ENCODE data around the gene GRID1.

The GRID1 gene

GRCh38 chr10:86062198-86062550 is 304.4 kb downstream of the GRID1 start:
- Histone ChIP-seq H3K27me3 (ENCODE audit: insufficient read depth, low read length) (no peaks in the 10 kb centered on the region), H3K36me3 (ENCODE audit: insufficient read depth, low read depth, low read length) (no peaks in the 10 kb centered on the region), H3K9ac (ENCODE audit: low read depth, low read length) (no peak overlapping the region), H3K4me1 (ENCODE audit: insufficient read depth, low read length) (no peaks in the 10 kb centered on the region), H3K4me3 (ENCODE audit: low read length) (no peak overlapping the region), H3K9me3 (ENCODE audit: insufficient read depth, low read depth, low read length) (no peaks in the 10 kb centered on the region), H3K27ac (ENCODE audit: low read length) (no peak overlapping the region)

GRCh38 chr10:86061278-86062197 is 305.1 kb downstream of the GRID1 start:
- Histone ChIP-seq H3K27me3 (ENCODE audit: insufficient read depth, low read length) (no peaks in the 10 kb centered on the region), H3K27ac (ENCODE audit: low read length) (no peak overlapping the region), H3K9me3 (ENCODE audit: insufficient read depth, low read depth, low read length) (no peaks in the 10 kb centered on the region), H3K4me3 (ENCODE audit: low read length) (no peak overlapping the region), H3K4me1 (ENCODE audit: insufficient read depth, low read length) (no peaks in the 10 kb centered on the region), H3K9ac (ENCODE audit: low read depth, low read length) (no peak overlapping the region), H3K36me3 (ENCODE audit: insufficient read depth, low read depth, low read length) (no peaks in the 10 kb centered on the region)

- no peak overlapping the region for H3K27ac ChIP-seq (ENCODE audit: low read length)
- no peaks in the 10 kb centered on the region for H3K9me3 ChIP-seq (ENCODE audit: insufficient read depth, low read depth, low read length)
- H3K27me3 ChIP-seq (ENCODE audit: insufficient read depth, low read length): no peaks in the 10 kb centered on the region
- no peaks in the 10 kb centered on the region for H3K4me1 ChIP-seq (ENCODE audit: insufficient read depth, low read length)
- no peak overlapping the region for H3K9ac ChIP-seq (ENCODE audit: low read depth, low read length)
- no peak overlapping the region for H3K4me3 ChIP-seq (ENCODE audit: low read length)
- no peaks in the 10 kb centered on the region for H3K36me3 ChIP-seq (ENCODE audit: insufficient read depth, low read depth, low read length)
Observed at GRCh38 chr10:86060386-86061277, 306.0 kb downstream of the GRID1 start.

- Histone ChIP-seq H3K9ac (ENCODE audit: low read depth, low read length) (no peak overlapping the region), H3K27me3 (ENCODE audit: insufficient read depth, low read length) (no peaks in the 10 kb centered on the region), H3K36me3 (ENCODE audit: insufficient read depth, low read depth, low read length) (no peaks in the 10 kb centered on the region), H3K4me3 (ENCODE audit: low read length) (no peak overlapping the region), H3K9me3 (ENCODE audit: insufficient read depth, low read depth, low read length) (no peaks in the 10 kb centered on the region), H3K4me1 (ENCODE audit: insufficient read depth, low read length) (no peaks in the 10 kb centered on the region), H3K27ac (ENCODE audit: low read length) (no peak overlapping the region)
Observed at GRCh38 chr10:86059892-86060291, 306.7 kb downstream of the GRID1 start.

- Histone ChIP-seq H3K4me3 (ENCODE audit: low read length) (no peak overlapping the region), H3K27me3 (ENCODE audit: insufficient read depth, low read length) (no peaks in the 10 kb centered on the region), H3K36me3 (ENCODE audit: insufficient read depth, low read depth, low read length) (no peaks in the 10 kb centered on the region), H3K9me3 (ENCODE audit: insufficient read depth, low read depth, low read length) (no peaks in the 10 kb centered on the region), H3K27ac (ENCODE audit: low read length) (no peak overlapping the region), H3K9ac (ENCODE audit: low read depth, low read length) (no peak overlapping the region), H3K4me1 (ENCODE audit: insufficient read depth, low read length) (no peaks in the 10 kb centered on the region)
Observed at GRCh38 chr10:86058964-86059363, 307.6 kb downstream of the GRID1 start.

GRCh38 chr10:86057708-86058107 is 308.9 kb downstream of the GRID1 start:
- Histone ChIP-seq H3K4me1 (ENCODE audit: insufficient read depth, low read length) (no peaks in the 10 kb centered on the region), H3K9me3 (ENCODE audit: insufficient read depth, low read depth, low read length) (no peaks in the 10 kb centered on the region), H3K27ac (ENCODE audit: low read length) (no peak overlapping the region), H3K27me3 (ENCODE audit: insufficient read depth, low read length) (no peaks in the 10 kb centered on the region), H3K4me3 (ENCODE audit: low read length) (no peak overlapping the region), H3K9ac (ENCODE audit: low read depth, low read length) (no peak overlapping the region), H3K36me3 (ENCODE audit: insufficient read depth, low read depth, low read length) (no peaks in the 10 kb centered on the region)

- H3K36me3 ChIP-seq (ENCODE audit: insufficient read depth, low read depth, low read length): no peaks in the 10 kb centered on the region
- no peaks in the 10 kb centered on the region for H3K27me3 ChIP-seq (ENCODE audit: insufficient read depth, low read length)
- no peak overlapping the region for H3K9ac ChIP-seq (ENCODE audit: low read depth, low read length)
- no peak overlapping the region for H3K4me3 ChIP-seq (ENCODE audit: low read length)
- no peak overlapping the region for H3K27ac ChIP-seq (ENCODE audit: low read length)
- no peaks in the 10 kb centered on the region for H3K9me3 ChIP-seq (ENCODE audit: insufficient read depth, low read depth, low read length)
- H3K4me1 ChIP-seq (ENCODE audit: insufficient read depth, low read length): no peaks in the 10 kb centered on the region
Observed at GRCh38 chr10:86056672-86057071, 309.9 kb downstream of the GRID1 start.

- no peaks in the 10 kb centered on the region for H3K4me1 ChIP-seq (ENCODE audit: insufficient read depth, low read length)
- no peak overlapping the region for H3K27ac ChIP-seq (ENCODE audit: low read length)
- no peaks in the 10 kb centered on the region for H3K27me3 ChIP-seq (ENCODE audit: insufficient read depth, low read length)
- H3K36me3 ChIP-seq (ENCODE audit: insufficient read depth, low read depth, low read length): no peaks in the 10 kb centered on the region
- no peak overlapping the region for H3K4me3 ChIP-seq (ENCODE audit: low read length)
- H3K9ac ChIP-seq (ENCODE audit: low read depth, low read length): no peak overlapping the region
- H3K9me3 ChIP-seq (ENCODE audit: insufficient read depth, low read depth, low read length): no peaks in the 10 kb centered on the region
Observed at GRCh38 chr10:86055928-86056327, 310.7 kb downstream of the GRID1 start.

- H3K4me1 ChIP-seq (ENCODE audit: insufficient read depth, low read length): no peaks in the 10 kb centered on the region
- no peak overlapping the region for H3K27ac ChIP-seq (ENCODE audit: low read length)
- no peaks in the 10 kb centered on the region for H3K9me3 ChIP-seq (ENCODE audit: insufficient read depth, low read depth, low read length)
- H3K36me3 ChIP-seq (ENCODE audit: insufficient read depth, low read depth, low read length): no peaks in the 10 kb centered on the region
- H3K27me3 ChIP-seq (ENCODE audit: insufficient read depth, low read length): no peaks in the 10 kb centered on the region
- H3K9ac ChIP-seq (ENCODE audit: low read depth, low read length): no peak overlapping the region
- no peak overlapping the region for H3K4me3 ChIP-seq (ENCODE audit: low read length)
Observed at GRCh38 chr10:86053675-86054074, 312.9 kb downstream of the GRID1 start.

GRCh38 chr10:86051586-86051985 is 315.0 kb downstream of the GRID1 start:
- no peaks in the 10 kb centered on the region for H3K9me3 ChIP-seq (ENCODE audit: insufficient read depth, low read depth, low read length)

GRCh38 chr10:86049442-86049841 is 317.2 kb downstream of the GRID1 start:
- H3K4me3 ChIP-seq (ENCODE audit: low read length): no peak overlapping the region
- H3K27ac ChIP-seq (ENCODE audit: low read length): no peak overlapping the region
- H3K9me3 ChIP-seq (ENCODE audit: insufficient read depth, low read depth, low read length): no peaks in the 10 kb centered on the region
- H3K36me3 ChIP-seq (ENCODE audit: insufficient read depth, low read depth, low read length): no peaks in the 10 kb centered on the region
- H3K4me1 ChIP-seq (ENCODE audit: insufficient read depth, low read length): no peaks in the 10 kb centered on the region
- no peak overlapping the region for H3K9ac ChIP-seq (ENCODE audit: low read depth, low read length)
- H3K27me3 ChIP-seq (ENCODE audit: insufficient read depth, low read length): no peaks in the 10 kb centered on the region

More at GRCh38 chr10:86051586-86051985, 315.0 kb downstream of the GRID1 start:
- Histone ChIP-seq H3K27ac (ENCODE audit: low read length) (no peak overlapping the region), H3K27me3 (ENCODE audit: insufficient read depth, low read length) (no peaks in the 10 kb centered on the region), H3K36me3 (ENCODE audit: insufficient read depth, low read depth, low read length) (no peaks in the 10 kb centered on the region), H3K9ac (ENCODE audit: low read depth, low read length) (no peak overlapping the region), H3K4me3 (ENCODE audit: low read length) (no peak overlapping the region), H3K4me1 (ENCODE audit: insufficient read depth, low read length) (no peaks in the 10 kb centered on the region)

GRCh38 chr10:86048973-86049372 is 317.6 kb downstream of the GRID1 start:
- H3K27ac ChIP-seq (ENCODE audit: low read length): no peak overlapping the region
- H3K4me3 ChIP-seq (ENCODE audit: low read length): no peak overlapping the region
- no peaks in the 10 kb centered on the region for H3K9me3 ChIP-seq (ENCODE audit: insufficient read depth, low read depth, low read length)
- no peaks in the 10 kb centered on the region for H3K4me1 ChIP-seq (ENCODE audit: insufficient read depth, low read length)
- no peak overlapping the region for H3K9ac ChIP-seq (ENCODE audit: low read depth, low read length)
- H3K36me3 ChIP-seq (ENCODE audit: insufficient read depth, low read depth, low read length): no peaks in the 10 kb centered on the region
- H3K27me3 ChIP-seq (ENCODE audit: insufficient read depth, low read length): no peaks in the 10 kb centered on the region

Data from iPS-20b (cell line).